Measurements from ENCODE around the gene EIF4E3. TPM values are rescaled to one million over a fixed set of nuclear protein-coding genes. Genes with fewer than 3 reads are reported as not detected.

The EIF4E3 gene
- total RNA-seq, 1 donor from 2014 or later, result 20.3 TPM

DNA sequence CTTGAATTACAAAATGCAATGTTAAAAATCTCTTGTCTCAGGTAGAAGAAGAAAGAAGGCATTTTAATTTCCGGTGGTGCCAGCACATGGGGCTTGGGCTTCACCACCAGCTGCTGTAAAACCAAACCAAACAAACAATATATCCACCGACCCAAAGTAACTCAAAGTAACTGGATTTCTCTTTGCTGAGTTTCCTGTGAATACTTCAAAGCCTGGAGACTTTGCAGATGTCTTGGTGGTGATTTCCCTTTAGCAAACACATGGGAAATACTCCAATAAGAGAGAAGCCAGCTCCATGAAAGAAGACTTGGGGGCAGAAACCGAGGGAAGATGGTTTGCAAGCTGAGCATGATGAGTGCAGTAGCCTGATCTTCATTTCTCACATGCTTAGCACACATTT is 62.6 kb downstream of the EIF4E3 start:
- H3K27ac Mint-ChIP-seq, result peak overlapping the region; percentile 7
- intact Hi-C loops (cut with micrococcal nuclease), result no loop called here
- H3K4me1 Mint-ChIP-seq, result peaks cover 7% of the 10 kb centered on the region
- no peak overlapping the region for H3K4me3 Mint-ChIP-seq
- H3K27me3 Mint-ChIP-seq, result no peaks in the 10 kb centered on the region
- peaks cover 18% of the 10 kb centered on the region for H3K9me3 Mint-ChIP-seq
- peaks cover 20% of the 10 kb centered on the region for H3K36me3 Mint-ChIP-seq (ENCODE audit: low read depth)
- peak; percentile 51 for DNase-seq

DNA sequence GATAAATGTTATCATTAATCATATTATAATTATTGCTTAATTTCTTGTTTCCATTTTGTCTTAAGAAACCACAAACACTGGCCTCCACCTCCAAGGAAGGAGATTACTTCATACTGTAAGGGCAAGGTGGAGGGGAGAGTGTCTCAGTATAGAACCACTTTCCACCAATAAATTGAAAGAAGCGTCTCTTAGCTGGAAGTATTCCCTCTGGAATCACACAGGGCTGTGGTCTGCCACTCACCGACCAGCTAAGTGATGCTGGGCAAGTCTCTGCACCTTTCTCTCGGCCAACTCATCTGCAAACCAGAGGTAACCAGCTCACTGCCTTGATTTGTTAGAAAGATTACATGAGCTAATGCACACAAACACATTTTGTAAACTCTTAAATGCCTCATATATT is 63.1 kb downstream of the EIF4E3 start:
- intact Hi-C loops (cut with micrococcal nuclease), result no loop called here
- H3K27ac Mint-ChIP-seq, result no peak overlapping the region
- H3K4me3 Mint-ChIP-seq, result no peak overlapping the region
- peaks cover 13% of the 10 kb centered on the region for H3K9me3 Mint-ChIP-seq
- H3K36me3 Mint-ChIP-seq (ENCODE audit: low read depth), result peaks cover 18% of the 10 kb centered on the region
- DNase-seq, result no peak
- no peaks in the 10 kb centered on the region for H3K27me3 Mint-ChIP-seq
- peaks cover 7% of the 10 kb centered on the region for H3K4me1 Mint-ChIP-seq

DNA sequence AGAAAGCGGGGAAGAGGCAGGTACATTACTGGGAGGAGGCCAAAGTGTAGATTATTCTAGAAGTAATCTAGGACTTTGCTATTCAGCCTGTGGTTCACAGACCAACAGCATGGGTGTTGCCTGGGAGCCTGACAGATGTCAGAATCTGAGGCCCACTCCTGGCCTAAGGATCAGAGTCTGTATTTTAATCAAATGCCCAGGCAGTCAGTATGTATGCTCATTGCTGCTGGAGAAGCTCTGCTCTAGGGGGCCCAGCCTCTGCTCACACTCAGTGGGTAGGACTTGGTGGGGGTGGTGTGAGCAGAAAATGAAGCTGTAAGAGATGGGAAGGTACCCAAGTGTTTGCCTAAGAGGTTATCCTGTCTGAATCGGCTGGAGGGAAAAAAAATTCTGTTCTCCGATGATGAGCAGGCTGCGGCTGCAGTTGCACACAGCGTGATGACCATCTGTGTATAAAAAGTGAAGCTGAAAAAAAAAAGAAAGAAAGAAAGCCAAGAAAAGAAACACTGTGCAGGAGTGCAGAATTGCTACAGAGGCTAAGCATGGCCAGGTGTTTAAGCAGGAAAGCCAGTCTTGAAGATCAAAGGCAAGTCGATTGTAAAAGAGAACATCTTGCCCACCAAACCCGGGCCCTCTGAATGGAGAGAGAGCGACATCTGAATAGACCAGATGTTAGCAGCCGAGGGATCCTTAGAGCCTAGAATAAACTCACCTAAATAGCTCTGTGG is 65.2 kb downstream of the EIF4E3 start:
- Mint-ChIP-seq H3K27me3 (no peaks in the 10 kb centered on the region), H3K36me3 (ENCODE audit: low read depth) (peaks cover 6% of the 10 kb centered on the region), H3K4me3 (no peak overlapping the region), H3K27ac (no peak overlapping the region), H3K4me1 (peaks cover 7% of the 10 kb centered on the region), H3K9me3 (peaks cover 4% of the 10 kb centered on the region)
- intact Hi-C loops (cut with micrococcal nuclease), result loop anchor here (10.0 kb wide), 1 partner anchor 595 kb away; no protein-coding TSS in a partner anchor
- DNase-seq, result no peak

DNA sequence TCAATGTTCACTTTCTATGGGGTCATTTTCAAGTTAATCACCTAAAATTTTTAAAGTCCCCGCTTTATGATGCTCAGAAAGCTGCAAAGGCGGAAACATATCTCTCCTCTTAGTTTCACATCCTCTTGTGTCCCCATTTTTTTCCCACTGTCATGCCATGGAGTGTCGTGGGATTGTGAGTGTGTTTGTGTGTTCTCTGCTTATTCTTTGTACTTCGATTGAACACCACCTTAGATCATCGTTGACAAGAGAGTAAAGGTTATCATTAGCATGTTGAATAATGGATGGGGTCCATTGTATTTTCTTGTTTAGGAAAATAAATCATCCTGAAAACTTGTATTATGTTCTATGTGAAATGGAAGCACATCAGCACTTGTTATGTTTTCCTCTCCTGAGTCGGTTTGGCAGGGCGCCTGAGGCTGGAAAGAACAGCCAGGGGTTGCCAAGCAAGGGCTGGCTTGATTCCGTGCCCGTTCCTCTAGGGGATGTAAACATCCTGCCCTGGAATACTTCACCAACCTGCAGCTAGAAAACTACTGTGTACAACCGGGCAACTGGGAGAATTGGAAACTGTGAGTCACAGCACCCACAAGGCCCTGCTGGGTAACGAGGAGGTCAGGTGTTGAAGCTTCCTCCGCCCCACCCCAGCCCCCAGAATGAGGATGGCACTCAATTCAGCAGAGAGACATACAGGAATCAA is 67.2 kb downstream of the EIF4E3 start:
- Mint-ChIP-seq H3K4me1 (peaks cover 7% of the 10 kb centered on the region), H3K4me3 (no peak overlapping the region), H3K27ac (no peak overlapping the region), H3K27me3 (no peaks in the 10 kb centered on the region), H3K9me3 (no peaks in the 10 kb centered on the region), H3K36me3 (ENCODE audit: low read depth) (peaks cover 1% of the 10 kb centered on the region)
- DNase-seq, result no peak
- intact Hi-C loops (cut with micrococcal nuclease), result loop anchor here (10.0 kb wide), 1 partner anchor 593 kb away; no protein-coding TSS in a partner anchor

DNA sequence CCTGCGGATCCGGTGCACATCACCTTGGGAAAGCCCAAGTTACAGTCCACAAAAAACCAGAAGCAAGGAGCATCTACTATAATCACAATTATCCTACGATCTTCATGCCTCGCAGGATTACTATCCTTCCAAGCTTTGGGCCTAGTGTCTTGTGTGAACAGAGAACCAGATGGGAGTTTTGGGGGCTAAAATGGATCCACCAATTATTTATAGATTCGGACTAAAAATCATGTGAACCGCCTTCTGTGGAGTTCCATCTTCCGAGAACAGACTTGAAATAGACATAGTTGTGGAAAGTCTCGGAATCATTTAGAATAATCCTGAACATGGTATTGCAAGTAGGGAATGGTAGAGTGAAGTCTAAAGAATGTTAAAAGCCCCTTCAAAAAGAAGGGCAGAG is 70.1 kb downstream of the EIF4E3 start:
- Mint-ChIP-seq H3K4me1 (peaks cover 5% of the 10 kb centered on the region), H3K27ac (no peak overlapping the region), H3K27me3 (no peaks in the 10 kb centered on the region), H3K36me3 (ENCODE audit: low read depth) (peaks cover 1% of the 10 kb centered on the region), H3K4me3 (no peak overlapping the region), H3K9me3 (no peaks in the 10 kb centered on the region)
- DNase-seq, result no peak
- intact Hi-C loops (cut with micrococcal nuclease), result loop anchor here (10.0 kb wide), 1 partner anchor 590 kb away; no protein-coding TSS in a partner anchor

DNA sequence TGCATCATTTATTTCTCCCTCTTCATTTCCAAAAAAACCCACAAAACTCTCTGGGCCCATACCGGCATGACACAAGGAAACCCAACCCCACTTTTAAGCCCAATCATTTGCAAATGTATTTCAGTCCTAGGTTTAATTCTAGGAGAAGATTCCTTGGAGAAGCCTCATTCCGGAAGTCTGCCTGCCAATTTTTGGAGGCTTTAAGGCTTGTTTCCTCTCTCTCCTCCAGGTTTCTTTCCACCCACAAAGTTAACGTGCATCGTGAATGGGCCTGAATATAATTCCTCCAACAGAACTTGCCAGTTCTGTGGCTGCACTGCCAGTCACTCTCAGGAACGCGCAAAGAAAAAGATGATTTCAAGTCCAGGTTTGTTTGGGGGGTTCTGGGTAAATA is 71.8 kb downstream of the EIF4E3 start:
- intact Hi-C loops (cut with micrococcal nuclease), result loop anchor here (2.0 to 10.0 kb wide), 3 partner anchors 589 to 1589 kb away; no protein-coding TSS in a partner anchor
- Mint-ChIP-seq H3K4me1 (peaks cover 3% of the 10 kb centered on the region), H3K9me3 (no peaks in the 10 kb centered on the region), H3K36me3 (ENCODE audit: low read depth) (no peaks in the 10 kb centered on the region), H3K27ac (no peak overlapping the region), H3K4me3 (no peak overlapping the region), H3K27me3 (no peaks in the 10 kb centered on the region)
- DNase-seq, result no peak

DNA sequence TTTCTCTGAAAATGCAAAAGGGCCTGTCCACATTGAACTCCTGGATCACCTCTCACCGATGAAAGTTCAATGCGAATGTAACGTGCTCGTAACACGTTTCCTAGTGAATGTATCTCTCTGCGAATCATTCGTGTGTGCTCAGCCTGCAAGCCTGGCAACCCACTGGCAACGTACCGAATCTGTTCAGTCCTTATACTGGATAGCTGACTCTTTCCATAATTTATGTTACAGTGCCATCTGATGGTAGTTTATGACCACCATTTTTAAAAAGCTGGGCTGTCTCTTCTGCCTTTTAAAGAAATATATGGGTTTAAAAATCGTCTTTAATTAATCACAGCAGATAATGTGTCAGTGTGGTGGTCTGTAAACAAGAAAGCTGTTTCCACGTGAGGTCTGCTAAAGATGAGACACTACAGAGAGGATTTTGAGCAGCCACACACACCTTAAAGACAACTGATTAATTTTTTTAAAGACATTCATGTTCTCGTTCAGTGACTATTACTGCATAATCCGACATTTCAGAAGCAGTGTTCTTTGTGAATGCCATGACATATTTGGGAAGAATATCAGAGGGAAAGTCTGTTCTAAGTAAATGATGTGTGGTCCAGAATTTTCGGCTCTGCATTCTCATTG is 72.3 kb downstream of the EIF4E3 start:
- no peaks in the 10 kb centered on the region for H3K36me3 Mint-ChIP-seq (ENCODE audit: low read depth)
- H3K27me3 Mint-ChIP-seq, result no peaks in the 10 kb centered on the region
- no peaks in the 10 kb centered on the region for H3K9me3 Mint-ChIP-seq
- H3K4me3 Mint-ChIP-seq, result no peak overlapping the region
- peak; percentile 59 for DNase-seq
- no peak overlapping the region for H3K27ac Mint-ChIP-seq
- peaks cover 3% of the 10 kb centered on the region for H3K4me1 Mint-ChIP-seq
- intact Hi-C loops (cut with micrococcal nuclease), result loop anchor here (2.0 to 10.0 kb wide), 3 partner anchors 588 to 1588 kb away; no protein-coding TSS in a partner anchor

DNA sequence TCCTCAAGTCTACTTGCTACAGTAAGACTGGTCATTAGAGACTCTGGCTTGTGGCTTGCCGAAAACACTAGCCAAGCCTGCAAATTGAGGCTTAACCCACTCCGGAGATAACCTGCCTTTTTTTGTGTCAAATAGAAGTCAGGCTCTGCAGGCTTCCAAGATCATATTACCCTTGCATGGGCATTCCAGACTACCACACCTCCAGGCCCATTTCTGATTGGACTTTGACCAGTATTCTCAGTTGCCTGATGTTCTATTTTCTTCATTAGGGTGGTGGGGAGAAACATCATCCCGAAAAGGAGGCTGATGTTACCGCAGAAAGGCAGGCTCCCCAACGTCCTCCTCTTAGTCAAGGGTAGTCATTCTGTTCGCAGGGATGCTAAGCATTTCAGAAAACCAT is 73.6 kb downstream of the EIF4E3 start:
- H3K4me1 Mint-ChIP-seq, result peaks cover 6% of the 10 kb centered on the region
- H3K4me3 Mint-ChIP-seq, result no peak overlapping the region
- intact Hi-C loops (cut with micrococcal nuclease), result loop anchor here (2.0 to 10.0 kb wide), 3 partner anchors 587 to 1587 kb away; no protein-coding TSS in a partner anchor
- no peak overlapping the region for H3K27ac Mint-ChIP-seq
- H3K36me3 Mint-ChIP-seq (ENCODE audit: low read depth), result no peaks in the 10 kb centered on the region
- no peak for DNase-seq
- H3K9me3 Mint-ChIP-seq, result no peaks in the 10 kb centered on the region
- H3K27me3 Mint-ChIP-seq, result no peaks in the 10 kb centered on the region

DNA sequence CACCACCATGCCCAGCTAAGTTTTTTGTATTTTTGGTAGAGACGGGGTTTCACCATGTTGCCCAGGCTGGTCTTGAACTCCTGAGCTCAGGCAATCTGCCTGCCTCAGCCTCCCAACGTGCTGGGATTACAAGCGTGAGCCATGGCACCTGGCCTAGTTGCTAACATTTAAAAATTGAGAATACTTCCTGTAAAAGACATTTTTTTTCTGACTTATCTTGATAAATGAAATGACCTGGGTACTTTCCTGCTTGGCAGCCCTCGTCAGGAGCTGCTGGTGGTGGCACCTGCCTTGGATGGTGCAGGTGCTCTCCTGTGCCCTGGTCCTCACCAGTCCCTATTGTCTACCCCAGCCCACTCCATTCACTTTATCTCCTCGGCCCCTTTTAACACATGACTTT is 74.8 kb downstream of the EIF4E3 start:
- no peaks in the 10 kb centered on the region for H3K9me3 Mint-ChIP-seq
- H3K27me3 Mint-ChIP-seq, result no peaks in the 10 kb centered on the region
- DNase-seq, result no peak
- H3K27ac Mint-ChIP-seq, result no peak overlapping the region
- no peaks in the 10 kb centered on the region for H3K36me3 Mint-ChIP-seq (ENCODE audit: low read depth)
- H3K4me1 Mint-ChIP-seq, result peaks cover 6% of the 10 kb centered on the region
- intact Hi-C loops (cut with micrococcal nuclease), result loop anchor here (10.0 kb wide), 1 partner anchor 586 kb away; no protein-coding TSS in a partner anchor
- H3K4me3 Mint-ChIP-seq, result no peak overlapping the region

DNA sequence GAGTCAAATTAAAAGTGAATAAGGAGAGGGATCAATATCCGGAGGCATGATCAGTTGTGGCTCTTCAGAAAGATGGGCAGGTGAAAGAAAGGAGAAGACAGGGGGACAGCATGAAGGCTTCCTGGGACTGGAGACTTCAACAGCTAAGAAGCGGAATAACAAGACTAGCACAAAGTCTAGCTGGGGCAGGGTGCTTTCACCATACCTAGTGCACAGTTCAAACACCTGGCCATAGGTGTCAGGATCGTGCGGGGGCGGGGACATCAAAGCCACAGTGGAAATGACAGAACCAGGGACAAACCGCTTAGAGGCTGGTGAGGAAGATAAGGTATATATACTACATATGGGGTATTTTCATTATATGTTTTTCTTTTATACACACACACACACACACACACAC is 75.4 kb downstream of the EIF4E3 start:
- Mint-ChIP-seq H3K27ac (no peak overlapping the region), H3K27me3 (no peaks in the 10 kb centered on the region), H3K4me1 (peaks cover 6% of the 10 kb centered on the region), H3K4me3 (no peak overlapping the region), H3K36me3 (ENCODE audit: low read depth) (no peaks in the 10 kb centered on the region), H3K9me3 (no peaks in the 10 kb centered on the region)
- DNase-seq, result no peak
- intact Hi-C loops (cut with micrococcal nuclease), result loop anchor here (10.0 kb wide), 1 partner anchor 585 kb away; no protein-coding TSS in a partner anchor

DNA sequence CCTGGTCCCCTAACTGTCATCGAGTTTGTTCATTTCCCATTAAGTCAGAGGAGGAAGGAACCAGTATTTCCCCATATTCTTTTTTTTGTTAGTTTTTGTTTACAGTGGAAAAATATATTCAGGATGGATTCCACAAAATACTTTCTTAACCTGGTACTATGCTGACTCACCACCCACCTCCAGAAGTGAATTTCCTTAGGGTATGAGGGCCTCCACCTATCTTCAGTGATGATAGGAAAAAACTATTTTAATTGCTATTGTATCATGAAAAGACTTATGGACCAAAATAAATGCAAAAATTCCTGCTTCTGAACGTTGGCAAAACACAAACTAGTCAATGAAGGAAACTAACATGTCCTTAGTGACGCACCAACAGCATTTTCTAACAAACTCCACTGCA is 77.5 kb downstream of the EIF4E3 start:
- peaks cover 5% of the 10 kb centered on the region for H3K4me1 Mint-ChIP-seq
- H3K27ac Mint-ChIP-seq, result no peak overlapping the region
- no peaks in the 10 kb centered on the region for H3K9me3 Mint-ChIP-seq
- no peak for DNase-seq
- intact Hi-C loops (cut with micrococcal nuclease), result no loop called here
- H3K36me3 Mint-ChIP-seq (ENCODE audit: low read depth), result no peaks in the 10 kb centered on the region
- no peak overlapping the region for H3K4me3 Mint-ChIP-seq
- no peaks in the 10 kb centered on the region for H3K27me3 Mint-ChIP-seq

DNA sequence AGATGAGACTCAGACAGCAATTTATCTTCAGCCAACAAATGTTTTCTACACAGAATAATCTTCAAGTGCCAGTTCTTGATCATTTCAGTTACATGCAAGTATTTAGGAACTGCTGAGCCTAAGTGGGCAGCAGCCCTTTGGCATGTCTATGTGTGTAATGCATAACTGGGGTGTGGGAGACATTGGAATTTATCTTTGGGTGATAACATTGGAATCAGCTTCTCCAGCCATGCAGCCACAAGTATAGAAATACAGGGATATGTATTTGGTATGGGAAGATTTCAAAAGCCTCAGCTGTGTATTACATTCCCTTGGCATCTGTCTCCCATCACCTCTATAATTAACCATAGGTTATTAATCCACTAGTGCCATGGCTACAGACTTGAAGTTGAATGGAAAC is 78.2 kb downstream of the EIF4E3 start:
- intact Hi-C loops (cut with micrococcal nuclease), result no loop called here
- H3K9me3 Mint-ChIP-seq, result no peaks in the 10 kb centered on the region
- no peak for DNase-seq

DNA sequence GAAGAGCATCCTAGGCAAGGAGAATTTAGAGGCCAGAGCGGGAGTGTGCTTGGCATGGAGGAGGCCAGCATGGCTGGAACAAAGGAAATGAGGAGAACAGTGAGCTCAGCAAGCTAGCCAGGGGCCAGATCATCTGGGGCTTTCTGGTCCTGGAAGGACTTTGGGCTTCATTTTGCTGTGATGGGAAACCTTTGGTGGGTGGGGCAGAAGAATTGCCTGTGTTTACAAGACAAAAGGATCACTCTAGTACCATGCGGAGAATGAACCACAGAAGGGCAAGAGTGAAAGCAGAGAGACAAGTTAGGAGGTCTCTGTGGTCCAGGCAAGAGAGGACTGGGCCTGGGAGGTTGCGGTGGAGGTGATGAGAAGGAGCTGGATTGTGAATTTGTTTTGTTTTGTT is 80.1 kb downstream of the EIF4E3 start:
- no peaks in the 10 kb centered on the region for H3K27me3 Mint-ChIP-seq
- DNase-seq, result no peak
- intact Hi-C loops (cut with micrococcal nuclease), result no loop called here
- H3K4me1 Mint-ChIP-seq, result peaks cover 3% of the 10 kb centered on the region
- H3K36me3 Mint-ChIP-seq (ENCODE audit: low read depth), result no peaks in the 10 kb centered on the region
- no peaks in the 10 kb centered on the region for H3K9me3 Mint-ChIP-seq
- no peak overlapping the region for H3K27ac Mint-ChIP-seq
- no peak overlapping the region for H3K4me3 Mint-ChIP-seq

More for the DNA sequence above, 78.2 kb downstream of the EIF4E3 start:
- Mint-ChIP-seq H3K27ac (no peak overlapping the region), H3K4me3 (no peak overlapping the region), H3K36me3 (ENCODE audit: low read depth) (no peaks in the 10 kb centered on the region), H3K27me3 (no peaks in the 10 kb centered on the region), H3K4me1 (peaks cover 3% of the 10 kb centered on the region)

DNA sequence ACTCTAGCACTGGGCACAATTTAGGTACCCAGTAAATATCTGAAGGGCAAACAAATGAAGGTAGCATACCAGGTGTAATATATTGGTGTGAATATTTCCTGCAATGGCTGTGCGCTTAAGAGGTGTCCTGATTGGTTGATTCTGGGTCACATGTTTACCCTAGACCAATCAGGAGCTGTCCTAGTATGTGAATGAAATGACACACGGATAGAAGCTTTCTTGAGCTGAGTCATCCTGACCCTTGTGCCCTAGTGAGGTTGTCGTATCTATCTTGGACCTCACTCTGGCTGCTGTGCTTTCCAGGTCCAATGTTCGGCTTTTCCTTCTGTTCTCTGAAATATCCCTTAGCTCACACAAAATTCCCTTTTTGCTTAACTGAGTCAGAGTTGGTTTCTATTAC is 83.5 kb downstream of the EIF4E3 start:
- Mint-ChIP-seq H3K9me3 (no peaks in the 10 kb centered on the region), H3K4me1 (no peaks in the 10 kb centered on the region), H3K4me3 (no peak overlapping the region), H3K27me3 (no peaks in the 10 kb centered on the region), H3K27ac (no peak overlapping the region), H3K36me3 (ENCODE audit: low read depth) (no peaks in the 10 kb centered on the region)
- no peak for DNase-seq
- intact Hi-C loops (cut with micrococcal nuclease), result no loop called here

Data from activated CD4-positive, alpha-beta T cell treated with anti-CD3 and anti-CD28 coated beads, Interleukin-2, amount 10 ng/mL, durations not matched to agents 24 days and 14 days (primary cell).